OCI-LY1 (cell line): ENCODE data around the gene VGLL4.
A peak's percentile ranks its signal among the peaks of the same experiment; 100 is the strongest.

Source experiments
- H2AFZ ChIP-seq: fragments of 200-600 bp; sonication (generic), shearing (Covaris generic); 2 replicates; pipeline ENCODE4 v1.6.0; 2014; ENCODE audit warnings: antibody characterized with exemption, mild to moderate bottlenecking, low read length
- H3F3A ChIP-seq: fragments of 200-600 bp; sonication (generic), shearing (Covaris generic); 2 replicates; pipeline ENCODE4 v1.6.0; 2014; ENCODE audit warnings: mild to moderate bottlenecking, antibody characterized with exemption, low read length, moderate library complexity; ENCODE audit not compliant: insufficient read depth
- H3K27ac ChIP-seq: fragments of 200-600 bp; sonication (generic); 2 replicates; pipeline ENCODE4 v1.5.1; 2014; ENCODE audit warnings: low read length, mixed run types, mild to moderate bottlenecking, low read depth; ENCODE audit not compliant: poor library complexity, severe bottlenecking
- H3K27me3 ChIP-seq: fragments of 200-600 bp; sonication (generic); 2 replicates; pipeline ENCODE4 v1.6.0; 2014; ENCODE audit warnings: antibody characterized with exemption, mild to moderate bottlenecking, low read length, moderate library complexity; ENCODE audit not compliant: insufficient read depth
- H3K36me3 ChIP-seq: fragments of 200-600 bp; sonication (generic); 2 replicates; pipeline ENCODE4 v1.6.1; 2014; ENCODE audit warnings: mild to moderate bottlenecking, antibody characterized with exemption, low read length, moderate library complexity, mixed read lengths; ENCODE audit not compliant: insufficient read depth
- H3K4me1 ChIP-seq: fragments of 200-600 bp; sonication (generic); 2 replicates; pipeline ENCODE4 v1.5.1; 2014; ENCODE audit warnings: mild to moderate bottlenecking, low read length, moderate library complexity; ENCODE audit not compliant: insufficient read depth, severe bottlenecking
- H3K4me2 ChIP-seq: fragments of 200-600 bp; sonication (generic), shearing (Covaris generic); 2 replicates; pipeline ENCODE4 v1.6.1; 2014; ENCODE audit warnings: low read length
- H3K4me3 ChIP-seq: fragments of 200-600 bp; sonication (generic); 2 replicates; pipeline ENCODE4 v1.5.1; 2014; ENCODE audit warnings: low read length, low read depth, mild to moderate bottlenecking, mixed read lengths; ENCODE audit not compliant: poor library complexity, severe bottlenecking
- H3K79me2 ChIP-seq: fragments of 200-600 bp; shearing (Covaris generic); 2 replicates; pipeline ENCODE4 v1.6.1; 2016; ENCODE audit warnings: mixed run types, low read length, mixed read lengths; ENCODE audit not compliant: insufficient read depth
- H3K9ac ChIP-seq: fragments of 200-600 bp; sonication (generic), shearing (Covaris generic); 2 replicates; pipeline ENCODE4 v1.6.1; 2014; ENCODE audit warnings: mild to moderate bottlenecking, low read length, mixed read lengths
- H3K9me2 ChIP-seq: fragments of 200-600 bp; sonication (generic), shearing (Covaris generic); 2 replicates; pipeline ENCODE4 v1.6.1; 2014; ENCODE audit warnings: low read depth, mild to moderate bottlenecking, low read length, mixed read lengths
- H3K9me3 ChIP-seq: fragments of 200-600 bp; shearing (Covaris generic); 2 replicates; pipeline ENCODE4 v1.6.1; 2014; ENCODE audit warnings: low read length, mixed read lengths
- H4K20me1 ChIP-seq: fragments of 200-600 bp; sonication (generic), shearing (Covaris generic); 2 replicates; pipeline ENCODE4 v1.6.0; 2016; ENCODE audit warnings: mild to moderate bottlenecking, low read length; ENCODE audit not compliant: insufficient read depth
- EZH2 ChIP-seq: fragments of 200-600 bp; sonication (generic), shearing (Covaris generic); IDR thresholded peaks from 2 replicates; pipeline ENCODE4 v1.8.0; 2017; ENCODE audit warnings: borderline replicate concordance, mixed run types, mild to moderate bottlenecking, antibody characterized with exemption, low read length, moderate library complexity, mixed read lengths
- TF ChIP-seq, protein P1 (sequence below): fragments of 200-600 bp; sonication (generic), shearing (Covaris generic); IDR thresholded peaks from 2 replicates; pipeline ENCODE4 v1.5.1; 2017; ENCODE audit warnings: mild to moderate bottlenecking, antibody characterized with exemption, low read length, moderate library complexity, mixed read lengths

VGLL4 gene

DNA sequence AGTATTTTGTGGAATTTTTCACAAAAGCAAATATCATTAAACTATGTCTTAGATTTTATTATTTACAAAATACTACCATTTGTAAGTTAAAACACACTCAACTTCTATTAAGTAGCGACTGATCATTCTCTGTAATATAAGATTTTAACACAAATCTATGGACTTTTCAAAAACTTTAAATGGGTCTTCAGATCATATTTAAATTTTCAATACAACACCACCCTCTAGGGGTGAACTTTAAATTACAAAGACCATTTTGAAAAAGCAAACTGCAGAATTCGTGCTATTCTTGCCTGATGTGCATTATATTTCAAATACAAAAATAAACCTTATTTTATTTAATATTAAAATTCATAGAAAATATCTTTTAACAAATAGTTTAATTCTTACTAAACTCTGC is 8.2 kb upstream of the VGLL4 start:
- TF ChIP-seq, protein P1, sequence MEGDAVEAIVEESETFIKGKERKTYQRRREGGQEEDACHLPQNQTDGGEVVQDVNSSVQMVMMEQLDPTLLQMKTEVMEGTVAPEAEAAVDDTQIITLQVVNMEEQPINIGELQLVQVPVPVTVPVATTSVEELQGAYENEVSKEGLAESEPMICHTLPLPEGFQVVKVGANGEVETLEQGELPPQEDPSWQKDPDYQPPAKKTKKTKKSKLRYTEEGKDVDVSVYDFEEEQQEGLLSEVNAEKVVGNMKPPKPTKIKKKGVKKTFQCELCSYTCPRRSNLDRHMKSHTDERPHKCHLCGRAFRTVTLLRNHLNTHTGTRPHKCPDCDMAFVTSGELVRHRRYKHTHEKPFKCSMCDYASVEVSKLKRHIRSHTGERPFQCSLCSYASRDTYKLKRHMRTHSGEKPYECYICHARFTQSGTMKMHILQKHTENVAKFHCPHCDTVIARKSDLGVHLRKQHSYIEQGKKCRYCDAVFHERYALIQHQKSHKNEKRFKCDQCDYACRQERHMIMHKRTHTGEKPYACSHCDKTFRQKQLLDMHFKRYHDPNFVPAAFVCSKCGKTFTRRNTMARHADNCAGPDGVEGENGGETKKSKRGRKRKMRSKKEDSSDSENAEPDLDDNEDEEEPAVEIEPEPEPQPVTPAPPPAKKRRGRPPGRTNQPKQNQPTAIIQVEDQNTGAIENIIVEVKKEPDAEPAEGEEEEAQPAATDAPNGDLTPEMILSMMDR = peak; percentile 48; the same call in 1 of the 2 replicates
- no peak for TF ChIP-seq EZH2
- H3K4me1 ChIP-seq = peaks cover 30% of the 10 kb centered on the region
- no peak overlapping the region for H3K9ac ChIP-seq
- no peak overlapping the region for H2AFZ ChIP-seq
- H3K4me2 ChIP-seq = no peak overlapping the region
- no peaks in the 10 kb centered on the region for H3K9me2 ChIP-seq
- no peaks in the 10 kb centered on the region for H3K36me3 ChIP-seq
- H3K79me2 ChIP-seq = peaks cover 4% of the 10 kb centered on the region; the same call in 1 of the 2 replicates
- H3K9me3 ChIP-seq = no peaks in the 10 kb centered on the region
- no peak overlapping the region for H3K27ac ChIP-seq
- H3F3A ChIP-seq = no peaks in the 10 kb centered on the region
- H3K4me3 ChIP-seq = no peak overlapping the region
- no peaks in the 10 kb centered on the region for H4K20me1 ChIP-seq
- no peaks in the 10 kb centered on the region for H3K27me3 ChIP-seq

DNA sequence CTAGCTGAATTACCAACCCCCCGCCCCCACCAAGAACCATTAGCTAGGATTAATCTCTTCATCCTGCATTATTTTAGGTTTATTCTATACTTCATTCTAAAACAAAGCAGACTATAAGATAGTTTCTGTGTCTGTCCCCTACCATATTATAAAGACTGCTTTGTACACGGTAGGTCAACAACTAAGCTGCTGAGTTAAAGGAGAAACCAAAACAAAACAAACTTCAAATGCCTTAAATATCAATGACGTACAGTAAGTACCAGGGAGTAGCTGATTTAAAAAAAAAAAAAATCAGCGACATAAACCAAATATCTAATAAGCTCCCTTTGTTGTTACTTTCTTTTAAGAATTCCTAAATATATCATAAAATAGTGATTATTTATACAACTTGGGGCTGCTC is 7.8 kb upstream of the VGLL4 start:
- Histone ChIP-seq H3K27me3 (no peaks in the 10 kb centered on the region), H3K4me2 (no peak overlapping the region)
- TF ChIP-seq, protein P1 = no peak

GRCh38 chr3:11650391-11650790 is 6.7 kb upstream of the VGLL4 start:
- Histone ChIP-seq H3K4me1 (peaks cover 16% of the 10 kb centered on the region), H3K9me2 (no peaks in the 10 kb centered on the region), H3K4me3 (no peak overlapping the region), H3K27me3 (no peaks in the 10 kb centered on the region), H3K9ac (no peak overlapping the region), H3K4me2 (no peak overlapping the region), H3K27ac (no peak overlapping the region), H3F3A (no peaks in the 10 kb centered on the region), H4K20me1 (no peaks in the 10 kb centered on the region), H3K9me3 (no peaks in the 10 kb centered on the region), H3K79me2 (peaks cover 4% of the 10 kb centered on the region; the same call in 1 of the 2 replicates), H3K36me3 (no peaks in the 10 kb centered on the region), H2AFZ (no peak overlapping the region)
- TF ChIP-seq EZH2 = no peak
- TF ChIP-seq, protein P1 = no peak

More for the DNA sequence above, 7.8 kb upstream of the VGLL4 start:
- no peaks in the 10 kb centered on the region for H3K36me3 ChIP-seq
- no peak overlapping the region for H3K4me3 ChIP-seq
- peaks cover 4% of the 10 kb centered on the region; the same call in 1 of the 2 replicates for H3K79me2 ChIP-seq
- no peak overlapping the region for H3K9ac ChIP-seq
- no peaks in the 10 kb centered on the region for H3K9me2 ChIP-seq
- H2AFZ ChIP-seq = no peak overlapping the region
- H3K27ac ChIP-seq = no peak overlapping the region
- H3K9me3 ChIP-seq = no peaks in the 10 kb centered on the region
- no peaks in the 10 kb centered on the region for H4K20me1 ChIP-seq
- H3K4me1 ChIP-seq = peaks cover 27% of the 10 kb centered on the region
- no peaks in the 10 kb centered on the region for H3F3A ChIP-seq
